Gastrocnemius medialis (tissue), 4 donors: Measurements from ENCODE around the gene AIG1.

Source experiments
- POLR2A ChIP-seq, 2 donors: fragments of 450-650 bp; IDR thresholded peaks; one replicate each; pipeline ENCODE4 v1.6.1; 2017; ENCODE audit warnings: antibody characterized with exemption in 2 of 2, mild to moderate bottlenecking in 2 of 2, moderate library complexity in 2 of 2
- TF ChIP-seq, protein P1 (sequence below), 5 experiments: fragments of 450-650 bp in 3 of 5; fragments of 200-600 bp in 2 of 5; sonication (generic) in 2 of 5; IDR thresholded peaks in 4 of 5; conservative IDR thresholded peaks in 1 of 5; 1 replicate in 4 of 5; 2 replicates in 1 of 5; pipeline ENCODE4 v1.5.1; 2016 to 2019; ENCODE audit warnings: antibody characterized with exemption in 5 of 5, mild to moderate bottlenecking in 3 of 5, moderate library complexity in 3 of 5

DNA sequence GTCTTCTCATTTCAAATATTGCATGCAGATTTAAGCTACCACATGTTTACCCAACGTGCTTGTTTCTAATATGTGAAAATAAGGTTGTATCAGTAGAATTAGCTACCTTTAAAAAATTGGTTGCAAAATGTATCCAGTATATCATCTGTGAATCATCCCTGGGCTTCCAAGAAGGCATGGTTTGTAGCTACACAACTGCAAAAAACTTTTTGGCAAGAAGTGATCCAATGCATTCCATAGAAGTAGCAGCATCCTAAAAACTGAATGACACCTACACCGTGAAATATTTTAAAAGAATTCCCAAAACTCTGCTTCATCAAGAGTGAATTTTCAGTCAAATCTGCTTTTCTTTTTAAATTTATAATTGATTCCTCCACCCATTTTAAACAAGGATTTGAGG lies 89.1 kb downstream of the AIG1 start:
- TF ChIP-seq, protein P1, sequence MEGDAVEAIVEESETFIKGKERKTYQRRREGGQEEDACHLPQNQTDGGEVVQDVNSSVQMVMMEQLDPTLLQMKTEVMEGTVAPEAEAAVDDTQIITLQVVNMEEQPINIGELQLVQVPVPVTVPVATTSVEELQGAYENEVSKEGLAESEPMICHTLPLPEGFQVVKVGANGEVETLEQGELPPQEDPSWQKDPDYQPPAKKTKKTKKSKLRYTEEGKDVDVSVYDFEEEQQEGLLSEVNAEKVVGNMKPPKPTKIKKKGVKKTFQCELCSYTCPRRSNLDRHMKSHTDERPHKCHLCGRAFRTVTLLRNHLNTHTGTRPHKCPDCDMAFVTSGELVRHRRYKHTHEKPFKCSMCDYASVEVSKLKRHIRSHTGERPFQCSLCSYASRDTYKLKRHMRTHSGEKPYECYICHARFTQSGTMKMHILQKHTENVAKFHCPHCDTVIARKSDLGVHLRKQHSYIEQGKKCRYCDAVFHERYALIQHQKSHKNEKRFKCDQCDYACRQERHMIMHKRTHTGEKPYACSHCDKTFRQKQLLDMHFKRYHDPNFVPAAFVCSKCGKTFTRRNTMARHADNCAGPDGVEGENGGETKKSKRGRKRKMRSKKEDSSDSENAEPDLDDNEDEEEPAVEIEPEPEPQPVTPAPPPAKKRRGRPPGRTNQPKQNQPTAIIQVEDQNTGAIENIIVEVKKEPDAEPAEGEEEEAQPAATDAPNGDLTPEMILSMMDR (IDR thresholded peaks at IDR 0.05 in 4 of 5, conservative IDR thresholded peaks at IDR 0.05 in 1 of 5) = no peak
- TF ChIP-seq POLR2A (IDR thresholded peaks at IDR 0.05) = no peak
